HCT116 (cell line): ENCODE measurements around the gene DEPDC5. TPM values are rescaled to one million over a fixed set of nuclear protein-coding genes. Genes with fewer than 3 reads are reported as not detected.

Source experiments
- ATAC-seq: fragments of 200-7000 bp; cut with Tn5 transposase; 2 replicates; pipeline ENCODE4 v1.9.1; 2020; ENCODE audit warnings: mild to moderate bottlenecking, moderate library complexity
- BruUV-seq: library from RNA; stranded (reverse); fragments of 400-500 nt; replicated peaks from 2 replicates; lab custom pipeline; 2021; lab: Mats Ljungman, UMichigan
- CTCF ChIA-PET: fragments of 300-600 bp; sonication (Branson Sonifier 250); formaldehyde crosslinking; loops from one replicate; lab custom pipeline; 2021; ENCODE audit warnings: antibody characterized with exemption; lab: Charles Lee
- POLR2A ChIA-PET: fragments of 300-600, 350-600 bp; sonication (Branson Sonifier 250); formaldehyde crosslinking; loops from one replicate; lab custom pipeline; 2021; ENCODE audit warnings: antibody characterized with exemption; lab: Charles Lee
- RAD21 ChIA-PET, 2 experiments: fragments of 300-600 bp; sonication (Branson Sonifier 250); formaldehyde crosslinking; loops; one replicate each; lab custom pipeline; 2023; ENCODE audit warnings: low total read pairs in 2 of 2; ENCODE audit not compliant: uncharacterized antibody in 2 of 2, unreplicated experiment in 2 of 2, low non-redundant PET in 1 of 2; lab: Charles Lee
- DNase-seq: peaks from one replicate; pipeline ENCODE4 v3.0.0-alpha.2; 2010; ENCODE audit warnings: low read depth, low spot score
- H2AFZ ChIP-seq: fragments of 200-600 bp; shearing (Covaris generic), sonication (generic); 2 replicates; pipeline ENCODE4 v1.6.1; 2017; ENCODE audit warnings: low read depth, mixed run types, mixed read lengths, antibody characterized with exemption, low read length; ENCODE audit not compliant: poor library complexity, severe bottlenecking
- H3K27ac ChIP-seq: 2 replicates; pipeline ENCODE4 v1.5.1; 2012; ENCODE audit warnings: low read depth, low read length
- H3K27me3 ChIP-seq: fragments of 200-600 bp; sonication (generic); 2 replicates; pipeline ENCODE4 v1.6.1; 2016; ENCODE audit warnings: mixed run types, low read length, mixed read lengths; ENCODE audit not compliant: insufficient read depth
- H3K36me3 ChIP-seq, 2 experiments: fragments of 200-500 bp in 1 of 2; fragments of 200-600 bp in 1 of 2; sonication (Bioruptor generic) in 1 of 2; sonication (generic) in 1 of 2; 2 replicates each; pipeline versions ENCODE4 v1.5.1 to v1.6.1; 2014 to 2016; ENCODE audit warnings: low read length in 2 of 2, inconsistent platforms in 1 of 2, mixed read lengths in 1 of 2, mixed run types in 1 of 2; ENCODE audit not compliant: insufficient read depth in 2 of 2, control insufficient read depth in 1 of 2
- H3K4me1 ChIP-seq, 2 experiments: fragments of 200-600 bp in 1 of 2; sonication (generic) in 1 of 2; 2 replicates each; pipeline versions ENCODE4 v1.5.1 to v1.6.1; 2012 to 2017; ENCODE audit warnings: low read length in 2 of 2, inconsistent platforms in 1 of 2, mild to moderate bottlenecking in 1 of 2, mixed read lengths in 1 of 2, mixed run types in 1 of 2, moderate library complexity in 1 of 2; ENCODE audit not compliant: insufficient read depth in 2 of 2, control insufficient read depth in 1 of 2
- H3K4me2 ChIP-seq: fragments of 200-600 bp; sonication (generic); 2 replicates; pipeline ENCODE4 v1.6.1; 2017; ENCODE audit warnings: mixed run types, low read length, mixed read lengths
- H3K4me3 ChIP-seq, 2 experiments: fragments of 200-600 bp in 1 of 2; sonication (generic) in 1 of 2; replicated peaks in 1 of 2; 2 replicates each; pipeline ENCODE4 v1.5.1; 2011 to 2016; ENCODE audit warnings: low read length in 2 of 2, control low read depth in 1 of 2, low read depth in 1 of 2, mild to moderate bottlenecking in 1 of 2, mixed read lengths in 1 of 2, mixed run types in 1 of 2
- H3K79me2 ChIP-seq: fragments of 200-600 bp; sonication (generic); 2 replicates; pipeline ENCODE4 v1.6.1; 2017; ENCODE audit warnings: mild to moderate bottlenecking, mixed run types, low read length, moderate library complexity, mixed read lengths; ENCODE audit not compliant: insufficient read depth
- H3K9ac ChIP-seq: fragments of 200-600 bp; sonication (generic); 2 replicates; pipeline ENCODE4 v1.6.1; 2016; ENCODE audit warnings: low read length, mixed read lengths
- H3K9me2 ChIP-seq: fragments of 200-600 bp; sonication (generic), shearing (Covaris generic); 2 replicates; pipeline ENCODE4 v1.6.1; 2017; ENCODE audit warnings: mixed run types, mild to moderate bottlenecking, moderate library complexity; ENCODE audit not compliant: insufficient read depth
- H3K9me3 ChIP-seq, 2 experiments: fragments of 200-500 bp in 1 of 2; fragments of 200-600 bp in 1 of 2; sonication (Bioruptor generic) in 1 of 2; sonication (generic) in 1 of 2; 2 replicates each; pipeline ENCODE4 v1.6.1; 2014 to 2017; ENCODE audit warnings: low read length in 2 of 2, mixed read lengths in 2 of 2, inconsistent platforms in 1 of 2, low read depth in 1 of 2, mild to moderate bottlenecking in 1 of 2, mixed run types in 1 of 2, moderate library complexity in 1 of 2; ENCODE audit not compliant: control insufficient read depth in 1 of 2, insufficient read depth in 1 of 2
- H4K20me1 ChIP-seq: fragments of 200-600 bp; sonication (generic), shearing (Covaris generic); 2 replicates; pipeline ENCODE4 v1.6.1; 2017; ENCODE audit warnings: mixed run types, mild to moderate bottlenecking, moderate library complexity; ENCODE audit not compliant: insufficient read depth
- ATF3 ChIP-seq: IDR thresholded peaks from 2 replicates; pipeline ENCODE4 v1.6.1; 2012
- CEBPB ChIP-seq: IDR thresholded peaks from 2 replicates; pipeline ENCODE4 v1.6.1; 2012; ENCODE audit warnings: low read depth
- EZH2 ChIP-seq: fragments of 200-600 bp; sonication (generic); IDR thresholded peaks from 2 replicates; pipeline ENCODE4 v1.6.1; 2017; ENCODE audit warnings: antibody characterized with exemption, mixed run types
- EZH2phosphoT487 ChIP-seq: fragments of 200-600 bp; IDR thresholded peaks from 2 replicates; pipeline ENCODE4 v1.6.1; 2018; ENCODE audit warnings: antibody characterized with exemption, borderline replicate concordance
- POLR2AphosphoS5 ChIP-seq: IDR thresholded peaks from 2 replicates; pipeline ENCODE4 v1.6.1; 2011; ENCODE audit warnings: mild to moderate bottlenecking, low read depth, low read length, moderate library complexity
- RAD21 ChIP-seq: IDR thresholded peaks from 2 replicates; pipeline ENCODE4 v1.6.1; 2012; ENCODE audit warnings: low read depth, mild to moderate bottlenecking
- SIN3A ChIP-seq: IDR thresholded peaks from 2 replicates; pipeline ENCODE4 v1.6.1; 2012; ENCODE audit warnings: low read depth
- SP1 ChIP-seq: IDR thresholded peaks from 2 replicates; pipeline ENCODE4 v1.6.1; 2012; ENCODE audit warnings: low read depth
- TCF7L2 ChIP-seq: IDR thresholded peaks from 2 replicates; pipeline ENCODE4 v1.7.0; 2011; ENCODE audit warnings: borderline replicate concordance, inconsistent platforms; ENCODE audit not compliant: insufficient read depth, insufficient read length; ENCODE audit errors: extremely low read depth
- YY1 ChIP-seq: IDR thresholded peaks from 2 replicates; pipeline ENCODE4 v1.6.1; 2011; ENCODE audit warnings: low read length, low read depth, moderate library complexity, mild to moderate bottlenecking; ENCODE audit not compliant: insufficient replicate concordance; ENCODE audit errors: extremely low read depth
- ZNF274 ChIP-seq: fragments of 200-500 bp; sonication (Bioruptor generic); IDR thresholded peaks from 2 replicates; pipeline ENCODE4 v1.6.1; 2014; ENCODE audit warnings: mild to moderate bottlenecking, low read depth, low read length, inconsistent platforms
- intact Hi-C: fragments of 100-400 bp; cut with micrococcal nuclease; formaldehyde crosslinking; loops from 2 replicates; pipeline ENCODE4 v1.10.0; 2022
- total RNA-seq: library from RNA; stranded (reverse); gene quantifications from one replicate; pipeline ENCODE4 v1.2.1, GENCODE V29; 2021; ENCODE audit not compliant: unreplicated experiment
- TF ChIP-seq, protein P1 (sequence below): IDR thresholded peaks from 2 replicates; pipeline ENCODE4 v1.6.1; 2012
- TF ChIP-seq, protein P2 (sequence below), 3 experiments: fragments of 200-600 bp in 1 of 3; sonication (generic) in 1 of 3; IDR thresholded peaks in 2 of 3; conservative IDR thresholded peaks in 1 of 3; 2 replicates each; pipeline ENCODE4 v1.5.1; 2012 to 2017; ENCODE audit warnings: low read depth in 2 of 3, low read length in 2 of 3, antibody characterized with exemption in 1 of 3, borderline replicate concordance in 1 of 3, control low read depth in 1 of 3, mild to moderate bottlenecking in 1 of 3, mixed read lengths in 1 of 3, mixed run types in 1 of 3, moderate library complexity in 1 of 3; ENCODE audit not compliant: insufficient read depth in 1 of 3

The DEPDC5 gene
- total RNA-seq, 1 experiment from 2014 or later, result 35.0 TPM

DNA sequence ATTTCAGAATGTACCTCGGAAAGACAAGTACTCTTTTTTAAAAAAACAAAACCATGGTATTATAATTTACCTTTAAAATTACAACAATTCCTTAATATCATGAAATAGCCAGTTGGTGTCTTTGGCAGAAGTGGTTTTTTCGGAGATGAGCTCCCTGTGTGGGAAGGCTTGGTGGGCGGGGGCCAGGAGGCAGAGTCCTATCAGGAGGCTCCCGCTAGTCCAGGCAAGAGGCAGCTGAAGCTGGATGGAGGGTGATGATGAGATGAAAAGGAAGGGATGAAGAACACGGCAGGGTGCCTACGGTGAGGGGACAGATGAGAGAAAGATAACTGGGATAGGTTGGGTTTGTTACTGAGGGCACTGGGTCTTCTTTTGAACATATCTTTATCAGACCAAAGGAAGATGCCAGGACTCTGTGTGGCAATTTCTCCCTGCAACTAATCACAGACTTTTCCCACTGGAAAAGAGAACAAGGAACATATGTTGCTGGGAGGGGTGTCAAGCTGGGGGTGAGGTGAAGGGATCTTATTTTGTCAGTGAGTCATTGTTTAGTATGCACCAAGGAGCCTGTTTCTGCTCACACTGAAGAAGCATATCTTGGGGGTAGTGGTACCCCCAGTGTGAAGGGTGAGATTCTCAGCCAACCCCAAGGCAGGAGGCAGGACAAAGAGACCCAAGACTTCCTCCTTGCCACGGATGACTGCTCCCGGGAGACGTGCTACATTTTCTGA, 99.0 kb downstream of the DEPDC5 start:
- DNase-seq, result no peak
- H3K9me3 ChIP-seq, result no peaks in the 10 kb centered on the region
- intact Hi-C loops, result no loop called here
- no peak for ATAC-seq
- H2AFZ ChIP-seq, result no peak overlapping the region
- H3K9ac ChIP-seq, result no peak overlapping the region
- BruUV-seq, result no TSS peak
- H3K9me2 ChIP-seq, result no peaks in the 10 kb centered on the region
- TF ChIP-seq SIN3A (no peak), EZH2phosphoT487 (no peak), ATF3 (no peak)
- H3K27ac ChIP-seq, result no peak overlapping the region
- no peaks in the 10 kb centered on the region for H4K20me1 ChIP-seq
- peaks cover 5 to 6% of the 10 kb centered on the region in 2 experiments for H3K36me3 ChIP-seq
- no peak overlapping the region for H3K4me2 ChIP-seq
- H3K4me1 ChIP-seq, result no peaks in the 10 kb centered on the region
- POLR2A ChIA-PET, result no interaction called here
- CTCF ChIA-PET, result no interaction called here
- H3K27me3 ChIP-seq, result no peaks in the 10 kb centered on the region
- no peaks in the 10 kb centered on the region for H3K79me2 ChIP-seq
- H3K4me3 ChIP-seq, result no peak overlapping the region
- RAD21 ChIA-PET, result no interaction called here

DNA sequence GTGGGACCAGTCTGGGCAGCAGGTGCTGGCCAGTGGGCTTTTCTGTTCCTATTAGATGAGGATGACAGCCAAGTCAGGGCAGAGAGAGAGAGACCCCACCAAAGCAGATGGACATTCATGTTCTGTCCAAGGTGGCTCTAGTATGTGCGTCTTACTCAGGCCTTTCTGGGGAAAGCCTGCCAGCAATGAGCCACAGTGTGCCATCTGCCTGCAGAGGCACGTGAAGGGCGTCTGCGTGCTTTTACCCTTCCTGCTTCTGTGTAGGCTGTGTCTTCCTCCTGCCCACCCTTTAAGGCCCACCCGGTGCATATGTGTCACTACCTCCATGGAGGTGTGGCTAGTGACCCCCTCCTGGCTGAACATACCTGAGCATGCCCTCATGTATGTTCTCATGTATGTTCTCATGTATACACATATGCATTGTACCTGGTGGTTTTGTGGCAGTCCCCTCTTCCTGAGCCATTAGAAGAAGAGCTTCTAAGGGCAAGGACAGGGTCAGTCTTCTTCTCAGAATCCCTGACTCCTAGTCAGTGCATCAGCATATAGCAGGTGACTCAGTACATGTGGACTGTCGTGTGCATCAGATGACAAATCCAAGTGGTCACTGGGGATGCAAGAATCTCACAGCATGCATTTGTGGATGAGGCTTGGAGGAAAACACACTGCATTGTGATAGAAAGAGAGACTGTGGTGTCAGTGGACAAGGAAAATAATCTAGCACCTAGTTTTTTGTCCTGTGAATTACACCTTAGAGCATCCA, 100.1 kb downstream of the DEPDC5 start:
- H4K20me1 ChIP-seq, result no peaks in the 10 kb centered on the region
- H3K27ac ChIP-seq, result no peak overlapping the region
- H3K4me1 ChIP-seq, result no peaks in the 10 kb centered on the region
- H3K4me2 ChIP-seq, result no peak overlapping the region
- no peak overlapping the region for H3K4me3 ChIP-seq
- ChIA-PET RAD21 (no interaction called here), CTCF (interaction anchor here (0.7 kb wide), 1 partner anchor 188 kb away, joined by 3 read pairs; no protein-coding TSS in a partner anchor), POLR2A (no interaction called here)
- H3K36me3 ChIP-seq, result peaks cover 0 to 8% of the 10 kb centered on the region in 2 experiments; a peak in 3 of 4 replicates
- H2AFZ ChIP-seq, result no peak overlapping the region
- H3K79me2 ChIP-seq, result no peaks in the 10 kb centered on the region
- no peak overlapping the region for H3K9ac ChIP-seq
- H3K9me3 ChIP-seq, result no peaks in the 10 kb centered on the region
- DNase-seq (no peak), ATAC-seq (no peak)
- intact Hi-C loops, result no loop called here
- no peaks in the 10 kb centered on the region for H3K27me3 ChIP-seq
- TF ChIP-seq, protein P1, sequence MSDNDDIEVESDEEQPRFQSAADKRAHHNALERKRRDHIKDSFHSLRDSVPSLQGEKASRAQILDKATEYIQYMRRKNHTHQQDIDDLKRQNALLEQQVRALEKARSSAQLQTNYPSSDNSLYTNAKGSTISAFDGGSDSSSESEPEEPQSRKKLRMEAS, result no peak
- TF ChIP-seq ZNF274, result no peak
- TF ChIP-seq, protein P2, sequence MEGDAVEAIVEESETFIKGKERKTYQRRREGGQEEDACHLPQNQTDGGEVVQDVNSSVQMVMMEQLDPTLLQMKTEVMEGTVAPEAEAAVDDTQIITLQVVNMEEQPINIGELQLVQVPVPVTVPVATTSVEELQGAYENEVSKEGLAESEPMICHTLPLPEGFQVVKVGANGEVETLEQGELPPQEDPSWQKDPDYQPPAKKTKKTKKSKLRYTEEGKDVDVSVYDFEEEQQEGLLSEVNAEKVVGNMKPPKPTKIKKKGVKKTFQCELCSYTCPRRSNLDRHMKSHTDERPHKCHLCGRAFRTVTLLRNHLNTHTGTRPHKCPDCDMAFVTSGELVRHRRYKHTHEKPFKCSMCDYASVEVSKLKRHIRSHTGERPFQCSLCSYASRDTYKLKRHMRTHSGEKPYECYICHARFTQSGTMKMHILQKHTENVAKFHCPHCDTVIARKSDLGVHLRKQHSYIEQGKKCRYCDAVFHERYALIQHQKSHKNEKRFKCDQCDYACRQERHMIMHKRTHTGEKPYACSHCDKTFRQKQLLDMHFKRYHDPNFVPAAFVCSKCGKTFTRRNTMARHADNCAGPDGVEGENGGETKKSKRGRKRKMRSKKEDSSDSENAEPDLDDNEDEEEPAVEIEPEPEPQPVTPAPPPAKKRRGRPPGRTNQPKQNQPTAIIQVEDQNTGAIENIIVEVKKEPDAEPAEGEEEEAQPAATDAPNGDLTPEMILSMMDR (IDR thresholded peaks at IDR 0.05 in 2 of 3, conservative IDR thresholded peaks at IDR 0.05 in 1 of 3; ENCODE audit: borderline replicate concordance in 1 of 3, insufficient read depth in 1 of 3, low read depth in 2 of 3, low read length in 2 of 3), result no peak
- TF ChIP-seq EZH2, result no peak
- TF ChIP-seq RAD21, result no peak
- TF ChIP-seq POLR2AphosphoS5, result no peak
- no peak for TF ChIP-seq EZH2phosphoT487
- no peak for TF ChIP-seq SIN3A
- no peak for TF ChIP-seq CEBPB
- TF ChIP-seq TCF7L2, result no peak
- TF ChIP-seq SP1, result no peak
- TF ChIP-seq YY1, result no peak
- BruUV-seq, result no TSS peak
- no peaks in the 10 kb centered on the region for H3K9me2 ChIP-seq
